ENCODE measurements around the gene TGM5.

TGM5 gene

DNA sequence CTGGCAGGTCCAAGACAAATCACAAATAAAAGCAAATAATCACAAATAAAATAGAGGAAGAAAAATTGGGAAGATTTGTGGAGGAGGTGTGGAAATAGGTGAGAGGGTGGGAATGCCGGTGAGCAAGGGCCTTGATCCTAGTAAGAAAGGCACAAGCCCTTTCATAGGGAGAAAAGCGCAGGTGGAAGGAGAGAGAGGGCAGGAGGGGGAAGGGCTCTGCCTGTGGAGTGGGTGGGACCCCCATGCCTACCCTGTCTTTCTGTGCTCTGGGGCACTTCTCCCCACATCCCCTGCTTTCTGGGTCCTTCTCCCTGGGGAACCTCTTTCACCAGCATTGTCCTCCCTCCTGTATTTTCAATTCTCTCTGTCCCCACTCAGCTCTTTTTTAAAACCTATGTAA lies 711 bp upstream of the TGM5 start:
- Mint-ChIP-seq H3K27ac (no peak overlapping the region), H3K27me3 (ENCODE audit: low read depth) (peaks cover 57% of the 10 kb centered on the region), H3K4me1 (no peaks in the 10 kb centered on the region), H3K4me3 (no peak overlapping the region), H3K9me3 (peaks cover 7% of the 10 kb centered on the region), H3K36me3 (ENCODE audit: low read depth) (no peaks in the 10 kb centered on the region)
- TF ChIP-seq, protein P1, sequence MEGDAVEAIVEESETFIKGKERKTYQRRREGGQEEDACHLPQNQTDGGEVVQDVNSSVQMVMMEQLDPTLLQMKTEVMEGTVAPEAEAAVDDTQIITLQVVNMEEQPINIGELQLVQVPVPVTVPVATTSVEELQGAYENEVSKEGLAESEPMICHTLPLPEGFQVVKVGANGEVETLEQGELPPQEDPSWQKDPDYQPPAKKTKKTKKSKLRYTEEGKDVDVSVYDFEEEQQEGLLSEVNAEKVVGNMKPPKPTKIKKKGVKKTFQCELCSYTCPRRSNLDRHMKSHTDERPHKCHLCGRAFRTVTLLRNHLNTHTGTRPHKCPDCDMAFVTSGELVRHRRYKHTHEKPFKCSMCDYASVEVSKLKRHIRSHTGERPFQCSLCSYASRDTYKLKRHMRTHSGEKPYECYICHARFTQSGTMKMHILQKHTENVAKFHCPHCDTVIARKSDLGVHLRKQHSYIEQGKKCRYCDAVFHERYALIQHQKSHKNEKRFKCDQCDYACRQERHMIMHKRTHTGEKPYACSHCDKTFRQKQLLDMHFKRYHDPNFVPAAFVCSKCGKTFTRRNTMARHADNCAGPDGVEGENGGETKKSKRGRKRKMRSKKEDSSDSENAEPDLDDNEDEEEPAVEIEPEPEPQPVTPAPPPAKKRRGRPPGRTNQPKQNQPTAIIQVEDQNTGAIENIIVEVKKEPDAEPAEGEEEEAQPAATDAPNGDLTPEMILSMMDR (IDR thresholded peaks at IDR 0.05; ENCODE audit: unreplicated experiment in 3 of 3), result no peak

DNA sequence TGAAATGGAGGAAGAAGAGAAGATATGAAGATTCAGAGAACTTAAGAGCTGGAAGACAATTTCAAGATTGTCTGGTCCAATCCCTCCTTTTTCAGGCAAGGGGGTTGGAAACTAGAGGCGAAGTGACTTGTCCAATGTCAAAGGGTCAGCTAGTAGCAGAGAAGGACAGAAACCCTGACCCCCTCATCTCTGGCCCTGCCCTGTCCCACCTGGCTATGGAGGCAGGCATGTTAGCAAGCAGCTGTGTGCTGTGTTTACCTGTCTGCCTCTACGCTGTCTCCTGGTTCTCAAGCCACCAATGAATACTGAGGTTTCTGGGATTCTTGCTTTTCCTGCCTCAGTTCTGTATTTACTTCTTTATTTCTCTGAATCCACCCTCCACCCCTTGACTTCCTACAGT lies 342 bp downstream of the TGM5 start:
- no peak overlapping the region for H3K4me3 Mint-ChIP-seq
- H3K27me3 Mint-ChIP-seq (ENCODE audit: low read depth), result peaks cover 51% of the 10 kb centered on the region
- H3K4me1 Mint-ChIP-seq, result no peaks in the 10 kb centered on the region
- H3K36me3 Mint-ChIP-seq (ENCODE audit: low read depth), result no peaks in the 10 kb centered on the region
- H3K9me3 Mint-ChIP-seq, result no peaks in the 10 kb centered on the region
- H3K27ac Mint-ChIP-seq, result no peak overlapping the region
- TF ChIP-seq, protein P1 (IDR thresholded peaks at IDR 0.05; ENCODE audit: unreplicated experiment in 3 of 3), result no peak

DNA sequence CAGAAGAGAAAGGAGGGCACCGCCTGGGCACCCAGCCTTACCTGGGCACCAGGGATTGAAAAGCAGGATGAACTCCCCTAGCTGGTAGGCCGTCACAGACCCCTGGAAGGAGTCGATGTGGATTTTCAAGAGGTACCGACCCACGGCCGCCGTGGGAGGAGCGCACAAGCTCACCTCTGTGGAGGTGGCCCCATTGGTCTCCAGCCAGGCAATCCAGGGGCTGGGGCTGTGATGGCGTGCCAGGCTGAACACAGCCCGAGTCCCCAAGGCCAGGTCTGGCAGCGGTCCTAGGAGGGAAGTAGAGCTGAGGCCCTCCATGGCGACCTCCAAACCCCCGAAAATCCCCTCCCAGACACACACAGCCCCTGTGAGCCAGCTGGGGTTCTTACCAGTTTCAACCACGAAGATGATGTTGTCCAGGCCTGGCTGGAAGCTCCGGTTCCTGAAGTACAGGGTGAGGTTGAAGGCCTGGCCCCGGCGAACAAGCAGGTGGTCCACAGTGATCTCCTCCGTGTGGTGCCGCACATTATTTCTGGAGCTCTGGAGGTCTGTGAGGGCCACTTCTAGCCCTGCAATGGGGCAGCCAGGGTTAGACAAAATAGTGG lies 6.6 kb downstream of the TGM5 start:
- Mint-ChIP-seq H3K36me3 (ENCODE audit: low read depth) (no peaks in the 10 kb centered on the region), H3K27me3 (ENCODE audit: low read depth) (peaks cover 16% of the 10 kb centered on the region), H3K4me3 (no peak overlapping the region), H3K9me3 (no peaks in the 10 kb centered on the region), H3K27ac (no peak overlapping the region), H3K4me1 (no peaks in the 10 kb centered on the region)
- TF ChIP-seq, protein P1 (IDR thresholded peaks at IDR 0.05; ENCODE audit: unreplicated experiment in 3 of 3), result no peak

DNA sequence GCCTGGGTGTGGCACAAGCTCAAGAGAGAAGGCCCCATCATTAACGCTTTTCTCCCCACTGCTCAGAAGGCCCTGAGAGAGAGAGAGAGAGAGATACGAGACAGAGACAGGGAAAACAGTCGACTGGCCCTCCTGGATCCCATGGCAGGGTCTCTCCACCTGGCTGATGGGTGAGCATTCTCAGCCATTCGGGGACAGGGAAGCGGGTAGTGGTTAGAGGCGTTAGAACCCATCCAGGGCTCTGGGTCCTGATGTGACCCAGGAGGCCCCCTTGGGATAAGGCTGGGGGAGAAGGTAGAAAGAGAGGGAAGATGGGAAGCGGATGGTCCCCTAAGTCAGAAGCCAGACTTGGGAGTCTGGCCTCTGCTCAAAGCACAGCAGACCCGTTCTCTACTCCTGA lies 7.9 kb downstream of the TGM5 start:
- no peaks in the 10 kb centered on the region for H3K36me3 Mint-ChIP-seq (ENCODE audit: low read depth)
- peaks cover 22% of the 10 kb centered on the region for H3K27me3 Mint-ChIP-seq (ENCODE audit: low read depth)
- H3K9me3 Mint-ChIP-seq, result no peaks in the 10 kb centered on the region
- TF ChIP-seq, protein P1 (IDR thresholded peaks at IDR 0.05; ENCODE audit: unreplicated experiment in 3 of 3), result no peak
- no peak overlapping the region for H3K27ac Mint-ChIP-seq
- no peaks in the 10 kb centered on the region for H3K4me1 Mint-ChIP-seq
- H3K4me3 Mint-ChIP-seq, result no peak overlapping the region

DNA sequence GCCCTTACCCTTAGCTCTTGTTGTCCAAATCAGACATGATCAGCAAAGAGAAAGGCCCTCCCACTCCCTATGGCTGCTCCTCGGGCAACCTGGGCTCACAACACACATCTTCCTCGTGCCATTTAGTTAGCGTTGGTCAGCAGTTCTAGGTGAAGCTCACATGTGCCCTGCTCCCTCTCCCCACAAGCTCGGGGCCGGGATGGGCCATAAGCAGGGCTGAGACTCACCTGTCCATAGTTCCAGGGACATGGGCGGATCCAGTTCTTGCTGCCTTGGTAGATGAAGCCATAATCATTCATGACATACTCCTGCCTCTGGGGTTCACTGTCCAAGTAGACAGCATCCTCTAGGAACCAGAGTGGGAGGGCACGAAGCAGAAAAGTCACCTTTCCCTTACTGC lies 10.4 kb downstream of the TGM5 start:
- Mint-ChIP-seq H3K9me3 (no peaks in the 10 kb centered on the region), H3K4me1 (no peaks in the 10 kb centered on the region), H3K36me3 (ENCODE audit: low read depth) (no peaks in the 10 kb centered on the region), H3K4me3 (no peak overlapping the region), H3K27ac (no peak overlapping the region), H3K27me3 (ENCODE audit: low read depth) (peaks cover 27% of the 10 kb centered on the region)
- TF ChIP-seq, protein P1 (IDR thresholded peaks at IDR 0.05; ENCODE audit: unreplicated experiment in 3 of 3), result no peak

DNA sequence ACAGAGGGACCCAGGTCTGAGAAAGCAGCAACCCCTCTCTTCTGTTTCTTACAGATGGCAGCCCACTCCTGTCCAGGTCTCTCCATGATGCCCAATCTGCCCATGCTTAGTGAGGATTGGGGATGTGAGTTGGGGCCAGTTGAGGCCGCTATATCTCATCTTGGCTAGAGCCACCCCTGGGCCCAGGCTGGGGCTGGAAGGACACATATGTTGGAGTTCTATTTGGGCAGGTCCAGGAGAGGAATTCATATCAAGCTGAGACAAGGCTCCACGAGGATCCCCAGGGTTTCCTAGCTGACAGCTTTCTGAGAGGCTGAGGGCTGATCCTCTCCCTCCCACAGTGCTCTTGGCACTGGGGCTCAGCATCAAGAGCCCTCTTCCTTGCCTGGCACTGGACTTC lies 11.4 kb downstream of the TGM5 start:
- H3K27me3 Mint-ChIP-seq (ENCODE audit: low read depth), result peaks cover 27% of the 10 kb centered on the region
- no peak overlapping the region for H3K27ac Mint-ChIP-seq
- no peaks in the 10 kb centered on the region for H3K9me3 Mint-ChIP-seq
- H3K4me3 Mint-ChIP-seq, result no peak overlapping the region
- H3K36me3 Mint-ChIP-seq (ENCODE audit: low read depth), result no peaks in the 10 kb centered on the region
- no peaks in the 10 kb centered on the region for H3K4me1 Mint-ChIP-seq
- TF ChIP-seq, protein P1 (IDR thresholded peaks at IDR 0.05; ENCODE audit: unreplicated experiment in 3 of 3), result no peak
